HG02610 (cell line): ENCODE measurements around the gene CSF1R.

Experiments used
- ATAC-seq: cut with Tn5 transposase; IDR thresholded peaks from one replicate; pipeline ENCODE4 v1.9.1; 2021; ENCODE audit warnings: mild to moderate bottlenecking, moderate library complexity; ENCODE audit not compliant: unreplicated experiment

CSF1R gene

GRCh38 chr5:150073677-150074076 is 12.7 kb downstream of the CSF1R start:
- no peak for ATAC-seq

- no peak for ATAC-seq
These were observed 13.2 kb downstream of the CSF1R start for GRCh38 chr5:150073086-150073625.

DNA sequence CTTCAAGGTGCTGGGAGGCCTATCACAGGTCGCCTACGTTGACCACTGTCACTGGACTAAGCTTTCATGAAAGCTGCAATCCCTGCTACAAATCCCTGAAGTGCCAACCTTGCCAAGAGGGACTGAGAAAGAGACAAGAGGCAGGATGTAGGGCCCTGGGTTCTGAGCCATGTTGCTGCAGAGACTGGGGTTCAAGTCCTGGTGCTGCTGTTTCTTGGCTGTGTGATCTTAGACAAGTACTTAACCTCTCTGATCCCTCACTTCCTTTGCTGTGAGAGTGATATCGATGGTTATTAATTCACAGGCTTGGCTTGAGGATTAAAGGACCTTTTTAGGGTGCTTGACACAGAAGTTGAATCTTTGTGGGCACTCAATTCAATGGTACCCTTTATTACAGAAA is 15.5 kb downstream of the CSF1R start:
- no peak for ATAC-seq

DNA sequence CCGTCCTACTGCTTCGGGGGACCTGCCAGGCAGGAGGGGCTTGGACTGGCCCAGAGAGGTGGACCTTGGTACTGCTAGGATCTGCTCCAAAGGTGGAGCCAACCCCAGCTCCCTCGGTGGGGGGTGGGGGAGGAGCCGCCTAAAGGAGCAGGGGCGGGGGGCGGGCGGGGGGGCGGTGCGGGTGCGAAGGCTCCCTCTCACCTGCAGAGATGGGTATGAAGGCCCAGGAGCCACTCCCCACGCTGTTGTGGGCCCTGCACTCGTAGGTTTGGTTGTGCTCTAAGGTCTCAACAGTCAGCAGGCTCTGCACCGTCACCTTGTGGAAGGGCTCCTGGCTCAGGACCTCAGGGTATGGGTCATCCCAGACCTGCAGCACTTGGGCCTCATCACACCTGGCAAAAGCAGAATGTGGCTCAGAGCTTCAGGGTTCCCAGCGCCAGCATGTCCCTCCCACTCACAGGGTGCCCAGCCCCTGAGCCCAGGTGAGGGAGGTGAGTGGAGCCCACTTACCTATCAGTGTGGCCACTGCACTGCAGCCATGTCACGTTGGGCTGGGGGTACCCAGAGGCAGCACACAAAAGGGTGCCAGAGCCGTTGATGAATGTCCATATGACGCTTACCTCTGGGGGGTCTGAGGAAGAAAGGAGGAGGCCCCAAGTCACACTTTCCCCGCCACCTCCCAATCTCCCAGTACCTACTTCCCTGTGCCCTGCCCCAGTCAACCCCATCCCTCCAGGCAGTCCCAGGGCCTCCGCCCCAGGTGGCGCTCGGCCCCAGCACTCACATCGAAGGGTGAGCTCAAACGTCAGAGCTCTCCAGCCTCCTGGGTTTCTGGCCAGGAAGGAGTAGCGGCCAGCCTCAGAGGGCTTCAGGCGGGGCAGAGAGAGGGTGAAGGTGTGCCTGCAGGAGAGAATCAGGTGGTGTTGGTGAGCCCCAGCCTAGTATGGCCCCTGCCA is 16.4 kb downstream of the CSF1R start:
- no peak for ATAC-seq

DNA sequence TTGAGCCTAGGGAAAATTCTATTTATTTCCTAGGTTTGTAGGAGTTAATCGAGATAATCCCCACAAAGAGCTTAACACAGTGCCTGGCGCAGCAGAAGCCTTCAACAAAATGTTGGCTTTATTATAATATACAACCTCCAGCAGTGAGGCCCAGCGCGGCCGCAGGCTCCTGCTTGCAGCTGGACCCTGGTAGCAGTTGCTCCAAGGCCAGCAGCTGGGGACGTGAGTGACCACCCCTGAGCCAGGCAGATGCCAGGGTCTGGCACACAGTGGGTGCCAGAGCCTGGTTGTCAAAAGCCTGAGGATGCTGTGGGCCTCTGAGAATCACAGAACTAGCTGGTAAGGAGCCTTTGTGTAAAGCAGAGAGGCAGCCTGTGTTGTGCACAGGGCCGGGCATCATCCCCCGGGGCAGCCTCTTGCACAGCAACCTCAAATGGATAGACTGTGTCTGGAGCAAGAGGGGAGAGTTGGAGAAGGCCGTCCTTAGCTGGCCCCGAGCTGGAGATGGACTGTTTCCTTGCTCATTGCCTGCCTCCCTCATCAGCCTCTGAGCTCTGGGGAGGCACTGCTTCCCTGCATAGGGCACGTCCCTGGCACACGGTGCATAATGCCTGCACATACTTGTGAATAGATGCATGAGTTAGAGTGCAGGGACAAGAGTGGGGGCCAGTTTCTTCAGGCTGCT is 17.3 kb downstream of the CSF1R start:
- ATAC-seq = no peak

DNA sequence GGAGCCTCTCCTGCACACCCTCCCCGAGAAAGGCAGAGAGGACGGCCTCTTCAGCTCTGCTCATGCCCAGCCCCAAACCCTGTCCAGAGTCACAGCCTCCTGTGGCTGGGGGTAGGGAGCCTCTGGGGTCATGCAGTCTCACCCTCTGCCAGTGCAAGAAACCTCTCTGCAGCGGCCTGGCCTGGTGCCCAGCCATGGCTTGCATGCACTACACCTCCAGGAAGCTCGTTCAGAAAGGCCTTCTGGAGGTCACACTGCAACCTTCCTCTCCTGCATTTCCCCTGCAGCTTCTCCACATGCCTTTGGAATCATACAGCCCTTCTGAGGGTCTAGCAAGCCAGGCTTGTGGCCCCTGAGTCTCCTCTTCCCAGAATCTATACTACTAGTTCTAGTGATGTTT is 17.9 kb downstream of the CSF1R start:
- no peak for ATAC-seq

DNA sequence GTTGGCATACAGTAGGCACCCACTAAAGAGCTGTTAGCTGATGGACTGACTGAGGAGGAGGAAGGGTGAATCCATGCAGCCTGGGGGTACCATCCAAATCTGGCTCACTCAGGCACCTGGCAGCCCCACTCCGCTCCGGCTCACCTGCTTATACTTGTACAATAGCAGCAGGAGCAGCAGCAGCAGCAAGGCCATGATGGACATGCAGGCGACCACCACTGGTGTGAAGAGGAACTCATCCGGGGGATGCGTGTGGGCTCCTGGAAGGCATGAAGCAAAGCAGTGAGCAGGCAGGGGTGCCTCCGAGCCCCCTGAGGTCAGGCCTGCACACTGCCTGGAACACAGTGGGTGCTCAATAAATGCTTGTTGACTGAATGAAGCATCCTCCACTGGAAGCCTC is 18.3 kb downstream of the CSF1R start:
- ATAC-seq = no peak

DNA sequence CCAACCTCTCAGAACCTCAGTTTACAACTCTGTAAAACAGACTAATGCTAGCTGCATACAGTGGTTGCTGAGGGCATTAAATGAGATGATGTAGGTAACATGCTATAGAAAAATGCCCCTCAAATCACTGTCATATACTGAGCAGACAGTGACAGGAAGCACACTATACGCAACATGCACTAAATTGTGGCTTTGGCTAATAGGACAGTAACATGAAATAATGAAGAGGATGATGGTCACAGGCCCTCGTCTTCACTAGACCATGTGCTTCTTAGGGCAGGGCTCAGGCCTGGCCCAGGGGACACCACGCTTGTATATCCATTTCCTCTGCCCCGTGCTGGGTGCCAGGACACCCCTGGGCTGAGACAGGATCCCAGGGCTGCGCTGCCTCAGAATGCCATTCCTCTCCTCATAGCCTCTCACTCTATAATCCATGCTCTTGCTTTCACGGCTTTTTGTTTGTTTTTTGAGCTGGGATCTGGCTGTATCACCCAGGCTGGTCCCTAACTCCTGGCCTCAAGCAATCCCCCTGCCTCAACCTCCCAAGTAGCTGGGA is 18.9 kb downstream of the CSF1R start:
- ATAC-seq = peak; percentile 28

DNA sequence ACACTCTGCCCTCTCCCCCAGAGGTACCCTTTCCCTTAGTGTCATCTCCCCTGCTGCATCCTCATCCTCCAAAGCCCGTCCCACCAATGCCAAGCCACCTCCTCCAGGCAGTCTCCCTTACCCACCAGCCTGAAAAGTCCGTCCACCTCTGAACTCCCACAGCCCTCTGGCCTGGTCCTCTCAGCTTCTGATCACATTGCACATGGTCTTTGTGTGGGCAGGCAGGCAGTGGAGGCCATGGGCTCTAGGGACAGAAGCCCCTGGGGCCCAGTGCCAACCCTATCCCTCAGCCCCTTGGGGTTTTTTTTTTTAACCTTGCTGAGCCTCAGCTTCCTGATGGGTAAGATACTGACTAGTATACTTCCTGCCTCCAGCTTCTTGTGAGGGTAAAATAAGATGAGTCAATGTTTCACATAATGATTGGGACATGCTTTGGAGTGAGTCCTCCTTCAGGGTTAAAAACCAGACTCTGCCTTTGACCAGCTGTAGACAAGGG is 19.4 kb downstream of the CSF1R start:
- peak; percentile 80 for ATAC-seq

- ATAC-seq = no peak
These were observed 19.9 kb downstream of the CSF1R start for GRCh38 chr5:150066436-150066835.

DNA sequence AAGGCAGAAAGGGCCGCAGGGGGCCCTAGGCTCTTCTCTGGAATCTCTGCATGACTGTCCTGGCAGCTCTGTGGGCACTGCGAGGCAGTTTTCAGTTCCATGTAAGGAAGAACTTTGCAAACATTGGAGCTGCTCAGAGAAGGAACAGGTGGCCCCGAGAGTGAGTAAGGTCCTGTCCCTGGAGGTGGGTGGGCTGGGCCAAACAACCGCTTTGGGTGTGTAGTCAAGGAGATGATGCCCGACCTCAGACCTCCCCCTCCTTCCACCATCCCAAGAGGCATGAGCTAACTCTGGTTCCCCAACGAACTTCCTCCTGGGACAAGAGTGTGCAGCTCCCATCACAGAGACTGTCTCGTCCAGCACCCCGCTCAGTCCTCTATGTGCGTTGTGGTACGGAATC is 20.5 kb downstream of the CSF1R start:
- no peak for ATAC-seq

- ATAC-seq = no peak
These were observed 21.0 kb downstream of the CSF1R start for GRCh38 chr5:150065346-150065745.

GRCh38 chr5:150064681-150065220 is 21.6 kb downstream of the CSF1R start:
- no peak for ATAC-seq

GRCh38 chr5:150063638-150064037 is 22.7 kb downstream of the CSF1R start:
- ATAC-seq = no peak

GRCh38 chr5:150062216-150062922 is 24.0 kb downstream of the CSF1R start:
- ATAC-seq = no peak

- ATAC-seq = no peak
These were observed 24.8 kb downstream of the CSF1R start for GRCh38 chr5:150061538-150061995.

DNA sequence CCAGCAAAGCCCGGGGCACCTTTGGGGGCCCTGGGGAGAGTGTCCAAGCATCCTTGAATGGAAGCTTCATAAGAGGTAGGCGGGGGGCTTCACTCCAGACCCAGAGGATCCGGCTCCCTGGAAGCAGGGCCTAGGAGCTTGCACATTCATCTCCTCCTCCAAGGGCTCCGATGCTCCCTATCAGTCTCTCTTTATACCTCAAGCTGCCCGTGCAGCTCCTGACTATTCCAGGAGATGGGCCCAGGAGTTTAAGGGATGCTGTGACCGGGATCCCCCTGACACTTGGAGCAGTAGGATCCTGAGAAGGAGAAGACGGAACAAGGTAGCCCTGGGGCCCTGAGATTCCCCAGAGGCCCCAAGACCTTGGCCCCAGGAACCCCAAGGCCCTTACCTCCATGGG is 25.9 kb downstream of the CSF1R start:
- ATAC-seq = no peak

DNA sequence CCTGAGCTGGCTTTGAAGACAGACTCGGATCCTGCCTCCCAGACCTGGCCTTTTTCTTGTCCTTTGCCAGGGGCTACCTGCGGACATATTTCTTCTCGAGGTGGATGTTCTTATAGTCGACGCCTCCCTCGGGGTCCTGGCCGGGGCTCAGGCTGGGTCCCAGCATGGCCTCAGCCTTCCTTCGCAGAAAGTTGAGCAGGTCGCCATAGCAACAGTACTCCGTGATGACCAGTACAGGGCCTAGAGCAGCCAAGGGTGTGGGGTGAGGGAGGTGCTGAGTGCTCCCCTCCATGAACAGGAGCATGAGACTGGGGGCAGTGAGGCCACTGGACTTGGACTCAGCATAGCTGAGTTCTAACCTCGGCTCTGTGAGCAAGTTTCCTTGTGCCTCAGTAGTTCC is 26.7 kb downstream of the CSF1R start:
- no peak for ATAC-seq

DNA sequence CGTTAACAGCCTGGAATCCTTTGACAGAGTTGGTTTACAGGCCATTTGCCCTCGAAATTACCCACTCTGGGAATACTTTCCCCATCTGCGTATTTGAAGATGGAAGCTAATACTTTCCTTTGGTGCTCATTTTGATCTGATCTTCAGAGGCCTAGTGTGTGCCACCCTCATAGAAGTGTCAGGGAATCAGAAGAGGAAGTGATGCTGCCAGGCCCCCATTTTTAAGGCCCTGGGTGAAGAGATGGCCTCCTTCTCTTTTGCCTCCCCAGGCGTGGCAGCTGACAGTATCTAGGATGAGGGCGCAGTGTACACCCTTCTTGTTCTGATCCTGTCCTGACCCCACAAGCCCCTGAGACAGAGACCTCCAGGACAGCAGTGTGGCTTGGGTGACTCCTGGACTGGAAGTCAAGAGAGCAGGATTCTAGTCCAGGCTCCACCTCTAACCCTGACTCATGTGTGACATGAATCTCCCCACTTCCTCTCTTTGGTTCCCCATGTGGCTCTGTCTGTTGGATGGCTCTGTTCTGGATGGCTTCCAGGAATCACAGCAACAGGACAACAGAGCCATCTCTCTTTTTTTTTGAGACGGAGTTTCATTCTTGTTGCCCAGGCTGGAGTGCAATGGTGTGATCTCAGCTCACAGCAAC is 27.8 kb downstream of the CSF1R start:
- no peak for ATAC-seq

- no peak for ATAC-seq
These were observed 28.4 kb downstream of the CSF1R start for GRCh38 chr5:150057996-150058395.
